ENCODE data around the gene BPIFB1. TPM values are rescaled to one million over a fixed set of nuclear protein-coding genes. Genes with fewer than 3 reads are reported as not detected.

BPIFB1 gene
- total and polyA plus RNA-seq, 2 of the 13 experiments (the other 11 are each of a cell fraction or from before 2014, with no cell fraction given): 0.82 to 4.4 TPM

DNA sequence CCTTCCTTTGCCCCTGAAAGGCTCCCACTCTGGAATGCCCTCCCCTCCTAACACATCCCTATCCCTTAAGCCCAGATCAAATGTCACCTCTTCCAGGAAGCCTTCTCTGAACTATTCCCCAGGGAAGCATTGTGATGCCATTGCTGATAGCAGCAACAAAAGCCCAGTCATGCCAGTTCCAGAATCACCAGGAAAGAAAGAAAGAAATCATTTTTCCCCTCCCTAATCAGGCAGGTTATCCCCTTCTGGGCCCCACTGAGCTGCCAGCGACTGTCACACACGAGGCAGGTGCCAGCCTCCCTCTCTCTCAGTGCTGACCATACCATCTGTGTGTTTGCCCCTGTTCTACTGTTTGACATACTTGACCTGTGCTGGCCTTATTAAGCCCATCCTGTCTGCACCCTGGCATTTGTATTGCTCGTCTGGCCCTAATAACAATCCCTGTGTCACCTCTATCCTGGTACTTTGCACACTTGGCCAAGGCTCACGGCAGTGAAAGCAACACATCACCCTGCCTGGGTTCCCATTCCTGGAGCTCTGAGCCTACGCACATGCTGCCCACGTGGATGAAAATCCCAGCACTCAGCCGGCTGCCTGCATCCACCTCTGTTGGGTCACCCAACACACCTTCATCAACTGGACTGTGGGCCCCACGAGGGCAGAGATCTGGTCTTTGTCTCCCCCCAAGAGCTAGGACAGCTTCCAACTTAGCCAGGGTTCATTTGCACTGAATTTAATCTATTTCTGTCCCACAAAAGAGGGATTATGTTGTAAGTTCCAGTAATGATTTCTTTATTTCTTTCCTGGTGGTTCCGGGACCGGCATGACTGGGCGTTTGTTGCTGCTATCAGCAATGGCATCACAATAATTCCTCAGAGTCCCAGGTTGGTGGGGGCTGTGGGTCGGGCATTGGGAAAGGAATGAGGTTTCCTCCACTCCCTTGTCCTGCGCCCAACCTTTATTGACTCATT lies 5.3 kb upstream of the BPIFB1 start (continued):
- TF ChIP-seq, protein P1, sequence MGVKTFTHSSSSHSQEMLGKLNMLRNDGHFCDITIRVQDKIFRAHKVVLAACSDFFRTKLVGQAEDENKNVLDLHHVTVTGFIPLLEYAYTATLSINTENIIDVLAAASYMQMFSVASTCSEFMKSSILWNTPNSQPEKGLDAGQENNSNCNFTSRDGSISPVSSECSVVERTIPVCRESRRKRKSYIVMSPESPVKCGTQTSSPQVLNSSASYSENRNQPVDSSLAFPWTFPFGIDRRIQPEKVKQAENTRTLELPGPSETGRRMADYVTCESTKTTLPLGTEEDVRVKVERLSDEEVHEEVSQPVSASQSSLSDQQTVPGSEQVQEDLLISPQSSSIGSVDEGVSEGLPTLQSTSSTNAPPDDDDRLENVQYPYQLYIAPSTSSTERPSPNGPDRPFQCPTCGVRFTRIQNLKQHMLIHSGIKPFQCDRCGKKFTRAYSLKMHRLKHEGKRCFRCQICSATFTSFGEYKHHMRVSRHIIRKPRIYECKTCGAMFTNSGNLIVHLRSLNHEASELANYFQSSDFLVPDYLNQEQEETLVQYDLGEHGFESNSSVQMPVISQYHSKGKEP (CRISPR knock-in tag; IDR thresholded peaks at IDR 0.05): 0 out of 2 replicates have a peak, but pooled peaks have one; percentile 84
- TF ChIP-seq, protein P2, sequence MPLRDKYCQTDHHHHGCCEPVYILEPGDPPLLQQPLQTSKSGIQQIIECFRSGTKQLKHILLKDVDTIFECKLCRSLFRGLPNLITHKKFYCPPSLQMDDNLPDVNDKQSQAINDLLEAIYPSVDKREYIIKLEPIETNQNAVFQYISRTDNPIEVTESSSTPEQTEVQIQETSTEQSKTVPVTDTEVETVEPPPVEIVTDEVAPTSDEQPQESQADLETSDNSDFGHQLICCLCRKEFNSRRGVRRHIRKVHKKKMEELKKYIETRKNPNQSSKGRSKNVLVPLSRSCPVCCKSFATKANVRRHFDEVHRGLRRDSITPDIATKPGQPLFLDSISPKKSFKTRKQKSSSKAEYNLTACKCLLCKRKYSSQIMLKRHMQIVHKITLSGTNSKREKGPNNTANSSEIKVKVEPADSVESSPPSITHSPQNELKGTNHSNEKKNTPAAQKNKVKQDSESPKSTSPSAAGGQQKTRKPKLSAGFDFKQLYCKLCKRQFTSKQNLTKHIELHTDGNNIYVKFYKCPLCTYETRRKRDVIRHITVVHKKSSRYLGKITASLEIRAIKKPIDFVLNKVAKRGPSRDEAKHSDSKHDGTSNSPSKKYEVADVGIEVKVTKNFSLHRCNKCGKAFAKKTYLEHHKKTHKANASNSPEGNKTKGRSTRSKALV (CRISPR knock-in tag; IDR thresholded peaks at IDR 0.05): peak; percentile 79
- TF ChIP-seq, protein P3, sequence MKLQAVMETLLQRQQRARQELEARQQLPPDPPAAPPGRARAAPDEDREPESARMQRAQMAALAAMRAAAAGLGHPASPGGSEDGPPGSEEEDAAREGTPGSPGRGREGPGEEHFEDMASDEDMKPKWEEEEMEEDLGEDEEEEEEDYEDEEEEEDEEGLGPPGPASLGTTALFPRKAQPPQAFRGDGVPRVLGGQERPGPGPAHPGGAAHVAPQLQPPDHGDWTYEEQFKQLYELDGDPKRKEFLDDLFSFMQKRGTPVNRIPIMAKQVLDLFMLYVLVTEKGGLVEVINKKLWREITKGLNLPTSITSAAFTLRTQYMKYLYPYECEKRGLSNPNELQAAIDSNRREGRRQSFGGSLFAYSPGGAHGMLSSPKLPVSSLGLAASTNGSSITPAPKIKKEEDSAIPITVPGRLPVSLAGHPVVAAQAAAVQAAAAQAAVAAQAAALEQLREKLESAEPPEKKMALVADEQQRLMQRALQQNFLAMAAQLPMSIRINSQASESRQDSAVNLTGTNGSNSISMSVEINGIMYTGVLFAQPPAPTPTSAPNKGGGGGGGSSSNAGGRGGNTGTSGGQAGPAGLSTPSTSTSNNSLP (IDR thresholded peaks at IDR 0.05; ENCODE audit: low read depth, low read length): 0 out of 2 replicates have a peak, but pooled peaks have one; percentile 11
- TF ChIP-seq, protein P4, sequence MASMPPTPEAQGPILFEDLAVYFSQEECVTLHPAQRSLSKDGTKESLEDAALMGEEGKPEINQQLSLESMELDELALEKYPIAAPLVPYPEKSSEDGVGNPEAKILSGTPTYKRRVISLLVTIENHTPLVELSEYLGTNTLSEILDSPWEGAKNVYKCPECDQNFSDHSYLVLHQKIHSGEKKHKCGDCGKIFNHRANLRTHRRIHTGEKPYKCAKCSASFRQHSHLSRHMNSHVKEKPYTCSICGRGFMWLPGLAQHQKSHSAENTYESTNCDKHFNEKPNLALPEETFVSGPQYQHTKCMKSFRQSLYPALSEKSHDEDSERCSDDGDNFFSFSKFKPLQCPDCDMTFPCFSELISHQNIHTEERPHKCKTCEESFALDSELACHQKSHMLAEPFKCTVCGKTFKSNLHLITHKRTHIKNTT (CRISPR knock-in tag; IDR thresholded peaks at IDR 0.05): no peak
- no peak for TF ChIP-seq FLYWCH1 (CRISPR knock-in tag; IDR thresholded peaks at IDR 0.05)
- TF ChIP-seq, protein P5, sequence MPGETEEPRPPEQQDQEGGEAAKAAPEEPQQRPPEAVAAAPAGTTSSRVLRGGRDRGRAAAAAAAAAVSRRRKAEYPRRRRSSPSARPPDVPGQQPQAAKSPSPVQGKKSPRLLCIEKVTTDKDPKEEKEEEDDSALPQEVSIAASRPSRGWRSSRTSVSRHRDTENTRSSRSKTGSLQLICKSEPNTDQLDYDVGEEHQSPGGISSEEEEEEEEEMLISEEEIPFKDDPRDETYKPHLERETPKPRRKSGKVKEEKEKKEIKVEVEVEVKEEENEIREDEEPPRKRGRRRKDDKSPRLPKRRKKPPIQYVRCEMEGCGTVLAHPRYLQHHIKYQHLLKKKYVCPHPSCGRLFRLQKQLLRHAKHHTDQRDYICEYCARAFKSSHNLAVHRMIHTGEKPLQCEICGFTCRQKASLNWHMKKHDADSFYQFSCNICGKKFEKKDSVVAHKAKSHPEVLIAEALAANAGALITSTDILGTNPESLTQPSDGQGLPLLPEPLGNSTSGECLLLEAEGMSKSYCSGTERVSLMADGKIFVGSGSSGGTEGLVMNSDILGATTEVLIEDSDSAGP (CRISPR knock-in tag; IDR thresholded peaks at IDR 0.05; ENCODE audit: borderline replicate concordance): peak; percentile 52; the same call in 1 of the 2 replicates
- TF ChIP-seq ZNF329 (CRISPR knock-in tag; IDR thresholded peaks at IDR 0.05; ENCODE audit: low read depth): no peak
- TF ChIP-seq, protein P6, sequence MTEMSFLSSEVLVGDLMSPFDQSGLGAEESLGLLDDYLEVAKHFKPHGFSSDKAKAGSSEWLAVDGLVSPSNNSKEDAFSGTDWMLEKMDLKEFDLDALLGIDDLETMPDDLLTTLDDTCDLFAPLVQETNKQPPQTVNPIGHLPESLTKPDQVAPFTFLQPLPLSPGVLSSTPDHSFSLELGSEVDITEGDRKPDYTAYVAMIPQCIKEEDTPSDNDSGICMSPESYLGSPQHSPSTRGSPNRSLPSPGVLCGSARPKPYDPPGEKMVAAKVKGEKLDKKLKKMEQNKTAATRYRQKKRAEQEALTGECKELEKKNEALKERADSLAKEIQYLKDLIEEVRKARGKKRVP (CRISPR knock-in tag; IDR thresholded peaks at IDR 0.05): peak in 1 of 2 experiments; percentile 55; a peak in 1 of 4 replicates
- 0 out of 2 replicates have a peak, but pooled peaks have one; percentile 43 for TF ChIP-seq ZNF138 (CRISPR knock-in tag; IDR thresholded peaks at IDR 0.05; ENCODE audit: low read depth)
- TF ChIP-seq, protein P7, sequence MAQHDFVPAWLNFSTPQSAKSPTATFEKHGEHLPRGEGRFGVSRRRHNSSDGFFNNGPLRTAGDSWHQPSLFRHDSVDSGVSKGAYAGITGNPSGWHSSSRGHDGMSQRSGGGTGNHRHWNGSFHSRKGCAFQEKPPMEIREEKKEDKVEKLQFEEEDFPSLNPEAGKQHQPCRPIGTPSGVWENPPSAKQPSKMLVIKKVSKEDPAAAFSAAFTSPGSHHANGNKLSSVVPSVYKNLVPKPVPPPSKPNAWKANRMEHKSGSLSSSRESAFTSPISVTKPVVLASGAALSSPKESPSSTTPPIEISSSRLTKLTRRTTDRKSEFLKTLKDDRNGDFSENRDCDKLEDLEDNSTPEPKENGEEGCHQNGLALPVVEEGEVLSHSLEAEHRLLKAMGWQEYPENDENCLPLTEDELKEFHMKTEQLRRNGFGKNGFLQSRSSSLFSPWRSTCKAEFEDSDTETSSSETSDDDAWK (CRISPR knock-in tag; IDR thresholded peaks at IDR 0.05): no peak
- TF ChIP-seq ERF (CRISPR knock-in tag; IDR thresholded peaks at IDR 0.05): peak; percentile 98
- no peak for TF ChIP-seq CCAR2 (optimal IDR thresholded peaks at IDR 0.05; ENCODE audit: low read depth, low read length)
- TF ChIP-seq, protein P8, sequence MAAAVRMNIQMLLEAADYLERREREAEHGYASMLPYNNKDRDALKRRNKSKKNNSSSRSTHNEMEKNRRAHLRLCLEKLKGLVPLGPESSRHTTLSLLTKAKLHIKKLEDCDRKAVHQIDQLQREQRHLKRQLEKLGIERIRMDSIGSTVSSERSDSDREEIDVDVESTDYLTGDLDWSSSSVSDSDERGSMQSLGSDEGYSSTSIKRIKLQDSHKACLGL (CRISPR knock-in tag; IDR thresholded peaks at IDR 0.05): peak; percentile 91
- no peak for TF ChIP-seq CC2D1A (CRISPR knock-in tag; IDR thresholded peaks at IDR 0.05)
- no peak for TF ChIP-seq SRSF9 (IDR thresholded peaks at IDR 0.05; ENCODE audit: borderline replicate concordance, insufficient read depth, low read depth, low read length, poor library complexity, severe bottlenecking)

Data from HepG2 (cell line).